Measurements from ENCODE around the gene BRPF1.

- TF ChIP-seq CTCF (IDR thresholded peaks at IDR 0.05; ENCODE audit: poor library complexity, severe bottlenecking) (no peak), SMC3 (conservative IDR thresholded peaks at IDR 0.05; ENCODE audit: poor library complexity) (no peak), REST (IDR thresholded peaks at IDR 0.05; ENCODE audit: borderline replicate concordance) (no peak), POLR2AphosphoS5 (IDR thresholded peaks at IDR 0.05) (no peak), EP300 (conservative IDR thresholded peaks at IDR 0.05; ENCODE audit: poor library complexity, severe bottlenecking) (no peak), TAF1 (IDR thresholded peaks at IDR 0.05; ENCODE audit: low read depth) (no peak), MXI1 (conservative IDR thresholded peaks at IDR 0.05; ENCODE audit: poor library complexity, severe bottlenecking) (no peak), EZH2 (IDR thresholded peaks at IDR 0.05; ENCODE audit: borderline replicate concordance, insufficient read depth, low read length, poor library complexity, severe bottlenecking) (no peak), RAD21 (conservative IDR thresholded peaks at IDR 0.05) (no peak)
Observed at GRCh38 chr3:9715136-9715535, 16.4 kb upstream of the BRPF1 start.
